Chondrocyte (in vitro differentiated cells): ENCODE data around the gene FCRL2. TPM values are rescaled to one million over a fixed set of nuclear protein-coding genes. Genes with fewer than 3 reads are reported as not detected.

ENCODE experiments used
- DNase-seq: peaks from one replicate; pipeline ENCODE4 v3.0.0; 2021; ENCODE audit warnings: mixed read lengths, low spot score
- H3K27ac Mint-ChIP-seq: one replicate; pipeline ENCODE4 v1.8.0; 2021; ENCODE audit warnings: mild to moderate bottlenecking, moderate library complexity, mixed read lengths; ENCODE audit not compliant: unreplicated experiment
- H3K27me3 Mint-ChIP-seq: 2 replicates; pipeline ENCODE4 v1.8.0; 2021; ENCODE audit warnings: low read depth, mixed read lengths
- H3K36me3 Mint-ChIP-seq: 2 replicates; pipeline ENCODE4 v1.8.0; 2021; ENCODE audit warnings: low read depth, mixed read lengths
- H3K4me1 Mint-ChIP-seq: 2 replicates; pipeline ENCODE4 v1.8.0; 2021; ENCODE audit warnings: low read depth, mild to moderate bottlenecking, mixed read lengths
- H3K4me3 Mint-ChIP-seq: one replicate; pipeline ENCODE4 v1.8.0; 2021; ENCODE audit warnings: mild to moderate bottlenecking, moderate library complexity, mixed read lengths; ENCODE audit not compliant: unreplicated experiment
- H3K9me3 Mint-ChIP-seq: 2 replicates; pipeline ENCODE4 v1.8.0; 2021; ENCODE audit warnings: low read depth, mixed read lengths
- total RNA-seq: library from RNA; stranded (reverse); gene quantifications from 3 replicates; pipeline ENCODE4 v1.2.1, GENCODE V29; 2021
- TF ChIP-seq, protein P1 (sequence below): fragments of 200-600 bp; sonication (generic); IDR thresholded peaks from 2 replicates; pipeline ENCODE4 v1.5.0; 2021; ENCODE audit warnings: antibody characterized with exemption, mild to moderate bottlenecking, moderate library complexity

The FCRL2 gene
- total RNA-seq, 1 donor from 2014 or later, result not detected

DNA sequence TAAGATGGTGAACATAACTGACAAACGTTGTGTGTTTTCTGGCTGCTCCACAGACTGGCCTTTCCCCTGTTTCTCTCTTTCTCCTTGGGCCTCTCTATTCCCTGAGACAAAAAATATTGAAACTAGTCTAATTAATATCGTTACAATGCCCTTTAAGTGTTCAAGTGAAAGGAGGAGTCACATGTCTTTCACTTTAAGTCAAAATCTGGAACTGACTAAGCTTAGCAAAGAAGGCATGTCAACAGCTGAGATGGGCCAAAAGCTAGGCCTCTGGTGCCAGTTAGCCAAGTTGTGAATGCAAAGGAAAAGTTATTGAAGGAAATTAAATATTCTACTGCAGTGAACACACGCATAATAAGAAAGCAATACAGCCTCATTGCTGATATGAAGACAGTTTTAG lies 44.2 kb downstream of the FCRL2 start:
- Mint-ChIP-seq H3K27ac (no peak overlapping the region), H3K36me3 (no peaks in the 10 kb centered on the region), H3K9me3 (peaks cover 7% of the 10 kb centered on the region), H3K4me1 (no peaks in the 10 kb centered on the region), H3K27me3 (no peaks in the 10 kb centered on the region), H3K4me3 (no peak overlapping the region)
- TF ChIP-seq, protein P1, sequence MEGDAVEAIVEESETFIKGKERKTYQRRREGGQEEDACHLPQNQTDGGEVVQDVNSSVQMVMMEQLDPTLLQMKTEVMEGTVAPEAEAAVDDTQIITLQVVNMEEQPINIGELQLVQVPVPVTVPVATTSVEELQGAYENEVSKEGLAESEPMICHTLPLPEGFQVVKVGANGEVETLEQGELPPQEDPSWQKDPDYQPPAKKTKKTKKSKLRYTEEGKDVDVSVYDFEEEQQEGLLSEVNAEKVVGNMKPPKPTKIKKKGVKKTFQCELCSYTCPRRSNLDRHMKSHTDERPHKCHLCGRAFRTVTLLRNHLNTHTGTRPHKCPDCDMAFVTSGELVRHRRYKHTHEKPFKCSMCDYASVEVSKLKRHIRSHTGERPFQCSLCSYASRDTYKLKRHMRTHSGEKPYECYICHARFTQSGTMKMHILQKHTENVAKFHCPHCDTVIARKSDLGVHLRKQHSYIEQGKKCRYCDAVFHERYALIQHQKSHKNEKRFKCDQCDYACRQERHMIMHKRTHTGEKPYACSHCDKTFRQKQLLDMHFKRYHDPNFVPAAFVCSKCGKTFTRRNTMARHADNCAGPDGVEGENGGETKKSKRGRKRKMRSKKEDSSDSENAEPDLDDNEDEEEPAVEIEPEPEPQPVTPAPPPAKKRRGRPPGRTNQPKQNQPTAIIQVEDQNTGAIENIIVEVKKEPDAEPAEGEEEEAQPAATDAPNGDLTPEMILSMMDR, result no peak
- DNase-seq, result no peak

DNA sequence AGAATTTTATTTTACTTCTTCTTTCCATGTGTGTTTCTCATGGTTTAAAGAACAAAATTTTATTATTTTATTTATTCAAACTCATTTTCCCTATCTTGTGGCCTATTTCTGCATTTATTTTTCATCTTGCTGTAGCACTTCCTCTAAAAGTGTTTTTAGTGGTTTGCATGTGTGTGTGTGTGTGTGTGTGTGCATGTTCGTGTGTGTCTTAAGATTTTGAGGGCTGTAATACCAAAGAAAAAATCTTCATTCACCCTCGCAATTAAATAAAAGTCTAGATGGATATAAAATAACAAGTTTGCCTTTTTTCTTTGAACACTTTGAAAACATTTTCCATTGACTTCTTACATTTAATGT lies 51.7 kb downstream of the FCRL2 start:
- H3K36me3 Mint-ChIP-seq, result no peaks in the 10 kb centered on the region
- H3K4me1 Mint-ChIP-seq, result no peaks in the 10 kb centered on the region
- H3K27me3 Mint-ChIP-seq, result peaks cover 4% of the 10 kb centered on the region
- no peak overlapping the region for H3K4me3 Mint-ChIP-seq
- H3K27ac Mint-ChIP-seq, result no peak overlapping the region
- no peak for DNase-seq
- TF ChIP-seq, protein P1, result no peak
- H3K9me3 Mint-ChIP-seq, result peaks cover 10% of the 10 kb centered on the region

DNA sequence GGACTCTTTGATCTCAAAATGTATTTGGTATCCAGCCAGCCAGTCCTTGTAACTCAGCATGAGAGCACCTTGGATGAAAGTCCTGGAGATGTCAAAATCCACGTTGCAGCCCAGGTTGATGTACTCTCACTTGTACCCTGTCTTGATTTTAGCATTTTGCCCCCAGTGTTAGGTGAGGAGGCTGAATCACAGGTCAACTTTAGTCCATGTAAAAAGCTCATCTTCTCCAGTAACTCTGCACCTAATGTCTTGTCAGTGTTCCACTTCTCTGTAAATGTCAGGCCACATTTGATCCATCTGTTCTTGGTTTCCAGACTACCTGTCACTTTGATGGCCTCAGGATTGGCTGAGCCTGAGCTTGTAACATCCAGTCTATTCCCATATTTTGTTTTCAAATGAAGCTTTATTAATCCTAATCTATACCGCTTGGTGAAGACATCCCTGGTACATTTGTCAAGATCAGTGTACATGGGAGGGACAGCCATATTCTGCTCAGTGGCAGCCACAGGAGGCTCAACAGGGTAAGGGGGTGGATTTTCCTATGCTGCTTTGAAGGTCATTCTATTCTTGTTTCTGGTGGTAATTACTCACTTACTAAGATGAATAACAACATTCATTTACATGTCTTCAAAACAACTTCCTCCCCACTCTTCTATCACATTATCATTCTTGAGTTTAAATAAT lies 52.3 kb downstream of the FCRL2 start:
- no peak for DNase-seq
- Mint-ChIP-seq H3K36me3 (no peaks in the 10 kb centered on the region), H3K4me3 (no peak overlapping the region), H3K4me1 (no peaks in the 10 kb centered on the region), H3K27ac (no peak overlapping the region), H3K27me3 (peaks cover 4% of the 10 kb centered on the region), H3K9me3 (peaks cover 10% of the 10 kb centered on the region)
- TF ChIP-seq, protein P1, result no peak

DNA sequence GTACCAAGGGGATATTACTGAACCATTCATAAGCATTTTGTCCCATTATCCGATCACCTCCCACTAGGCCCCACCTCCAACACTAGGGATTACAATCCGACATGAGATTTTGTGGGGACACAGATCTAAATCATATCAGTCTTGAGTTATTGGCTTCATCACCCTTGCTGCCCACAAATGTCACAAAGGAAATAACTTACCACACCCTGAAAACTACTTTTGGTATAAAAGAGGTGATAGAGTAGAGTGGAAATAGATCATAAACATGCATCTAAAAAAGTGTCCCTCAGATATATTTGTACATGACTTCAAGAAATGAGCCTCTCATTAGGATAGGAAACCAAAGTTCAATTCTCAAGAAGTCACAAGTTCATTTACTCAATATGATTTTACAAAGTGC lies 53.8 kb downstream of the FCRL2 start:
- TF ChIP-seq, protein P1, result no peak
- DNase-seq, result no peak
- Mint-ChIP-seq H3K4me1 (no peaks in the 10 kb centered on the region), H3K27me3 (peaks cover 4% of the 10 kb centered on the region), H3K4me3 (no peak overlapping the region), H3K27ac (no peak overlapping the region), H3K9me3 (peaks cover 10% of the 10 kb centered on the region), H3K36me3 (no peaks in the 10 kb centered on the region)

DNA sequence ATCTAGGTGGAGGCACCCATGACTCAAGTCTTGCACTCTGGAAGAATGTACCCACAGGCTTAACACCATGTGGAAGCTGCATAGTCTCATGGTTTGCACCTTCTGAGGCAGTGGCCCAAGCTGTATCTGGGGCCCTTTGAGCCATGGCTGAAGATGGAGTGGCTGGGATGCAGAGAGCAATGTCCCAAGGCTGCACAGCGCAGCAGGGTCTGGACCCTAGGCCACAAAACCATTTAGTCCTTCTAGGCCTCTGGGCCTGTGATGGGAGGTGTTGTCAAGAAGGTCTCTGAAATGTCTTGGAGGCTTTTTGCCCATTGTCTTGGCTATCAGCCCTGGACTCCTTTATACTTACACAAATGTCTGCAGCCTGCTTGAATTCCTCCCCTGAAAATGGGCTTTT lies 54.9 kb downstream of the FCRL2 start:
- Mint-ChIP-seq H3K36me3 (no peaks in the 10 kb centered on the region), H3K27ac (no peak overlapping the region), H3K27me3 (peaks cover 4% of the 10 kb centered on the region), H3K9me3 (peaks cover 10% of the 10 kb centered on the region), H3K4me1 (no peaks in the 10 kb centered on the region), H3K4me3 (no peak overlapping the region)
- TF ChIP-seq, protein P1, result no peak
- no peak for DNase-seq
